Mesenchymal stem cell (in vitro differentiated cells and primary cell): ENCODE measurements around the gene CTAGE8.
"Not testable (repeated sequence)": the region's sequence is repeated elsewhere in the genome, so short reads cannot be mapped to it uniquely, and the experiment has no call there.

Source experiments
- DNase-seq: peaks from one replicate; pipeline ENCODE4 v3.0.0-alpha.2; 2013
- H2AFZ ChIP-seq: one replicate; pipeline ENCODE4 v1.6.1; 2013; ENCODE audit warnings: low read depth, mild to moderate bottlenecking, control low read depth, inconsistent platforms, low read length, moderate library complexity
- H2AK5ac ChIP-seq: 2 replicates; pipeline ENCODE4 v1.6.1; 2013; ENCODE audit warnings: low read length, moderate library complexity, mild to moderate bottlenecking, inconsistent platforms; ENCODE audit not compliant: severe bottlenecking
- H2BK120ac ChIP-seq: one replicate; pipeline ENCODE4 v1.6.1; 2013; ENCODE audit warnings: low read depth, mild to moderate bottlenecking, inconsistent platforms, low read length, moderate library complexity
- H2BK12ac ChIP-seq, 2 experiments: one replicate each; pipeline ENCODE4 v1.6.1; 2013; ENCODE audit warnings: inconsistent platforms in 2 of 2, low read length in 2 of 2, mild to moderate bottlenecking in 2 of 2, moderate library complexity in 2 of 2, control low read depth in 1 of 2
- H2BK15ac ChIP-seq: one replicate; pipeline ENCODE4 v1.6.1; 2013; ENCODE audit warnings: mild to moderate bottlenecking, low read depth, inconsistent platforms; ENCODE audit not compliant: poor library complexity, severe bottlenecking
- H2BK5ac ChIP-seq: 2 replicates; pipeline ENCODE4 v1.6.1; 2013; ENCODE audit warnings: low read depth, mild to moderate bottlenecking, low read length, control low read depth, inconsistent platforms; ENCODE audit not compliant: poor library complexity, severe bottlenecking
- H3K14ac ChIP-seq, 2 experiments: one replicate each; pipeline ENCODE4 v1.6.1; 2013; ENCODE audit warnings: inconsistent platforms in 2 of 2, low read length in 2 of 2, control low read depth in 1 of 2, mild to moderate bottlenecking in 1 of 2, moderate library complexity in 1 of 2
- H3K18ac ChIP-seq, 2 experiments: one replicate each; pipeline ENCODE4 v1.6.1; 2013; ENCODE audit warnings: inconsistent platforms in 2 of 2, low read length in 2 of 2, control low read depth in 1 of 2, low read depth in 1 of 2, mild to moderate bottlenecking in 1 of 2
- H3K23ac ChIP-seq, 2 experiments: one replicate each; pipeline ENCODE4 v1.6.1; 2013; ENCODE audit warnings: inconsistent platforms in 2 of 2, low read length in 2 of 2, mild to moderate bottlenecking in 2 of 2, moderate library complexity in 2 of 2, control low read depth in 1 of 2
- H3K27ac ChIP-seq: 2 replicates; pipeline ENCODE4 v1.5.1; 2013; ENCODE audit warnings: mild to moderate bottlenecking, moderate library complexity, low read length, control low read depth, inconsistent platforms; ENCODE audit not compliant: poor library complexity, severe bottlenecking
- H3K27me3 ChIP-seq, 2 experiments: 2 replicates each; pipeline versions ENCODE4 v1.6.1 to v1.7.0; 2013; ENCODE audit warnings: low read length in 2 of 2, mild to moderate bottlenecking in 2 of 2, moderate library complexity in 2 of 2, control low read depth in 1 of 2, inconsistent platforms in 1 of 2; ENCODE audit not compliant: control insufficient read depth in 1 of 2, insufficient read depth in 1 of 2
- H3K36me3 ChIP-seq, 2 experiments: 2 replicates each; pipeline versions ENCODE4 v1.6.1 to v1.7.0; 2013; ENCODE audit warnings: low read length in 2 of 2, control low read depth in 1 of 2, inconsistent platforms in 1 of 2, low read depth in 1 of 2, mild to moderate bottlenecking in 1 of 2; ENCODE audit not compliant: insufficient read depth in 2 of 2, control insufficient read depth in 1 of 2
- H3K4ac ChIP-seq, 2 experiments: one replicate each; pipeline ENCODE4 v1.6.1; 2013; ENCODE audit warnings: inconsistent platforms in 2 of 2, low read length in 2 of 2, mild to moderate bottlenecking in 2 of 2, moderate library complexity in 2 of 2, control low read depth in 1 of 2, low read depth in 1 of 2
- H3K4me1 ChIP-seq: 2 replicates; pipeline ENCODE4 v1.6.1; 2013; ENCODE audit warnings: low read depth, low read length, control low read depth; ENCODE audit not compliant: control insufficient read depth, insufficient read depth
- H3K4me2 ChIP-seq: 2 replicates; pipeline ENCODE4 v1.6.1; 2013; ENCODE audit warnings: low read length, mild to moderate bottlenecking, inconsistent platforms; ENCODE audit not compliant: poor library complexity, severe bottlenecking
- H3K4me3 ChIP-seq, 2 experiments: 2 replicates each; pipeline versions ENCODE4 v1.5.1 to v1.7.0; 2013; ENCODE audit warnings: low read length in 2 of 2, mild to moderate bottlenecking in 2 of 2, control low read depth in 1 of 2, low read depth in 1 of 2; ENCODE audit not compliant: insufficient read depth in 1 of 2
- H3K79me1 ChIP-seq: replicated peaks from 2 replicates; pipeline ENCODE4 v1.6.1; 2013; ENCODE audit warnings: mild to moderate bottlenecking, control low read depth, low read length, inconsistent platforms; ENCODE audit not compliant: poor library complexity, severe bottlenecking
- H3K9ac ChIP-seq: 2 replicates; pipeline ENCODE4 v1.7.0; 2013; ENCODE audit warnings: mild to moderate bottlenecking, low read length, moderate library complexity
- H3K9me3 ChIP-seq: 2 replicates; pipeline ENCODE4 v1.7.0; 2013; ENCODE audit warnings: mild to moderate bottlenecking, low read length; ENCODE audit not compliant: control insufficient read depth
- H4K8ac ChIP-seq: one replicate; pipeline ENCODE4 v1.6.1; 2013; ENCODE audit warnings: inconsistent platforms, mild to moderate bottlenecking, low read length, moderate library complexity
- H4K91ac ChIP-seq: one replicate; pipeline ENCODE4 v1.6.1; 2013; ENCODE audit warnings: mild to moderate bottlenecking, low read length, inconsistent platforms
- WGBS: methylation state at CpG from one replicate; pipeline ENCODE4 v1.1.7; 2013; ENCODE audit warnings: mixed read lengths; 5-methylcytosine and 5-hydroxymethylcytosine counted together

CTAGE8 gene

GRCh38 chr7:144256112-144256511 is 13.0 kb downstream of the CTAGE8 start:
- H3K9ac ChIP-seq = peak overlapping the region; percentile 27
- H3K27me3 ChIP-seq = no peaks in the 10 kb centered on the region
- no peaks in the 10 kb centered on the region for H3K4me1 ChIP-seq
- no peak overlapping the region for H2BK5ac ChIP-seq
- no peaks in the 10 kb centered on the region for H3K36me3 ChIP-seq
- H4K91ac ChIP-seq = no peak overlapping the region
- no peak overlapping the region for H2BK120ac ChIP-seq
- no peak overlapping the region for H3K4ac ChIP-seq
- no peak overlapping the region for H3K23ac ChIP-seq
- H3K14ac ChIP-seq = no peak overlapping the region
- 75% methylated on average over 1 of the region's 3 CpGs for WGBS
- no peak overlapping the region for H3K4me3 ChIP-seq
- no peak overlapping the region for H3K4me2 ChIP-seq
- H4K8ac ChIP-seq = no peak overlapping the region
- no peaks in the 10 kb centered on the region for H3K9me3 ChIP-seq
- H3K18ac ChIP-seq = no peak overlapping the region
- no peak overlapping the region for H2AK5ac ChIP-seq
- H2AFZ ChIP-seq = no peak overlapping the region
- no peak overlapping the region for H3K27ac ChIP-seq
- no peak overlapping the region for H2BK15ac ChIP-seq
- no peaks in the 10 kb centered on the region for H3K79me1 ChIP-seq
- peak; percentile 9 for DNase-seq
- H2BK12ac ChIP-seq = no peak overlapping the region

- WGBS = 70% methylated on average over 4 of the region's 5 CpGs
- H3K4me1 ChIP-seq = no peaks in the 10 kb centered on the region
- no peak overlapping the region for H2BK120ac ChIP-seq
- no peak overlapping the region for H2AFZ ChIP-seq
- no peaks in the 10 kb centered on the region for H3K27me3 ChIP-seq
- no peaks in the 10 kb centered on the region for H3K79me1 ChIP-seq
- H3K9me3 ChIP-seq = no peaks in the 10 kb centered on the region
- no peak overlapping the region for H3K4ac ChIP-seq
- no peak overlapping the region for H3K14ac ChIP-seq
- no peak overlapping the region for H2BK15ac ChIP-seq
- H4K8ac ChIP-seq = no peak overlapping the region
- H3K27ac ChIP-seq = no peak overlapping the region
- H4K91ac ChIP-seq = no peak overlapping the region
- no peaks in the 10 kb centered on the region for H3K36me3 ChIP-seq
- no peak overlapping the region for H3K18ac ChIP-seq
- no peak overlapping the region for H2AK5ac ChIP-seq
- H3K23ac ChIP-seq = no peak overlapping the region
- H2BK12ac ChIP-seq = no peak overlapping the region
- H3K4me3 ChIP-seq = no peak overlapping the region
- H3K4me2 ChIP-seq = no peak overlapping the region
- no peak overlapping the region for H2BK5ac ChIP-seq
- no peak overlapping the region for H3K9ac ChIP-seq
- DNase-seq = peak; percentile 0
Measured at GRCh38 chr7:144255471-144255897, 13.6 kb downstream of the CTAGE8 start.

GRCh38 chr7:144252307-144252706 is 16.8 kb downstream of the CTAGE8 start:
- not testable (repeated sequence) for H3K4ac ChIP-seq, H2BK120ac ChIP-seq, H3K9ac ChIP-seq, H4K8ac ChIP-seq, DNase-seq, H3K14ac ChIP-seq, H3K79me1 ChIP-seq, H2BK12ac ChIP-seq, H3K27ac ChIP-seq, H4K91ac ChIP-seq, H2BK15ac ChIP-seq, H3K4me3 ChIP-seq, H3K9me3 ChIP-seq, H2AFZ ChIP-seq, H2BK5ac ChIP-seq, H3K23ac ChIP-seq, H3K4me1 ChIP-seq, H3K18ac ChIP-seq, H2AK5ac ChIP-seq, H3K27me3 ChIP-seq, H3K4me2 ChIP-seq, H3K36me3 ChIP-seq
- WGBS = no CpG with 5 or more reads among the region's 4 CpGs

- not testable (repeated sequence) for H3K27ac ChIP-seq, H3K4ac ChIP-seq, H3K27me3 ChIP-seq, H3K9ac ChIP-seq, H4K8ac ChIP-seq, H4K91ac ChIP-seq, H3K9me3 ChIP-seq, H2BK15ac ChIP-seq, H3K36me3 ChIP-seq, H3K14ac ChIP-seq, H3K4me2 ChIP-seq, H2AFZ ChIP-seq, H2AK5ac ChIP-seq, DNase-seq, H2BK5ac ChIP-seq, H2BK12ac ChIP-seq, H3K4me3 ChIP-seq, H2BK120ac ChIP-seq, H3K23ac ChIP-seq, H3K18ac ChIP-seq, H3K79me1 ChIP-seq, H3K4me1 ChIP-seq
- no CpG with 5 or more reads among the region's 1 CpG for WGBS
Measured at GRCh38 chr7:144247674-144248330, 21.3 kb downstream of the CTAGE8 start.
